Activated naive CD4-positive, alpha-beta T cell treated with anti-CD3 and anti-CD28 coated beads, Interleukin-2, amount 50 U/mL, for 72 hours (primary cell): Measurements from ENCODE around the gene CABP4. TPM values are rescaled to one million over a fixed set of nuclear protein-coding genes. Genes with fewer than 3 reads are reported as not detected.
"Not testable (repeated sequence)": the region's sequence is repeated elsewhere in the genome, so short reads cannot be mapped to it uniquely, and the experiment has no call there.

Experiments
- ATAC-seq, 2 donors: fragments of 150-1000 bp; cut with Tn5 transposase; 2 replicates each; pipeline ENCODE4 v1.10.0; 2021; ENCODE audit warnings: mild to moderate bottlenecking in 2 of 2, moderate library complexity in 2 of 2
- DNase-seq, 2 donors: peaks; one replicate each; pipeline ENCODE4 v3.0.0; 2021 to 2022; ENCODE audit warnings: low spot score in 2 of 2
- H3K27ac Mint-ChIP-seq, 2 donors: one replicate each; pipeline ENCODE4 v1.8.0; 2022; ENCODE audit warnings: mild to moderate bottlenecking in 2 of 2, mixed read lengths in 2 of 2
- H3K36me3 Mint-ChIP-seq, 2 donors: one replicate each; pipeline ENCODE4 v1.8.0; 2022; ENCODE audit warnings: mixed read lengths in 2 of 2
- H3K9me3 Mint-ChIP-seq, 2 donors: one replicate each; pipeline ENCODE4 v1.8.0; 2022; ENCODE audit warnings: mixed read lengths in 2 of 2
- total RNA-seq, 2 donors: library from RNA; stranded (reverse); gene quantifications; one replicate each; pipeline ENCODE4 v1.2.3, GENCODE V29; 2022

The CABP4 gene
- total RNA-seq, 2 donors from 2014 or later, result 1.7 to 2.8 TPM

GRCh38 chr11:67416416-67417335 is 38.5 kb upstream of the CABP4 start:
- DNase-seq, result peak in 1 of 2 donors; percentile 36
- H3K27ac Mint-ChIP-seq, result peak overlapping the region in 1 of 2 donors; percentile 53
- H3K36me3 Mint-ChIP-seq, result no peaks in the 10 kb centered on the region
- ATAC-seq, result no peak
- H3K9me3 Mint-ChIP-seq, result no peaks in the 10 kb centered on the region

GRCh38 chr11:67417425-67417824 is 37.7 kb upstream of the CABP4 start:
- no peak for DNase-seq
- H3K27ac Mint-ChIP-seq, result no peak overlapping the region
- H3K36me3 Mint-ChIP-seq, result no peaks in the 10 kb centered on the region
- ATAC-seq, result no peak
- H3K9me3 Mint-ChIP-seq, result no peaks in the 10 kb centered on the region

- ATAC-seq (no peak), DNase-seq (peak in 1 of 2 donors; percentile 31)
- Mint-ChIP-seq H3K27ac (peak overlapping the region in 1 of 2 donors; percentile 73), H3K36me3 (no peaks in the 10 kb centered on the region), H3K9me3 (no peaks in the 10 kb centered on the region)
Measured at GRCh38 chr11:67418476-67419281, 36.5 kb upstream of the CABP4 start.

GRCh38 chr11:67419325-67420049 is 35.7 kb upstream of the CABP4 start:
- no peaks in the 10 kb centered on the region for H3K9me3 Mint-ChIP-seq
- H3K36me3 Mint-ChIP-seq, result no peaks in the 10 kb centered on the region
- no peak for DNase-seq
- no peak for ATAC-seq
- peak overlapping the region; percentile 36 to 73 for H3K27ac Mint-ChIP-seq

DNA sequence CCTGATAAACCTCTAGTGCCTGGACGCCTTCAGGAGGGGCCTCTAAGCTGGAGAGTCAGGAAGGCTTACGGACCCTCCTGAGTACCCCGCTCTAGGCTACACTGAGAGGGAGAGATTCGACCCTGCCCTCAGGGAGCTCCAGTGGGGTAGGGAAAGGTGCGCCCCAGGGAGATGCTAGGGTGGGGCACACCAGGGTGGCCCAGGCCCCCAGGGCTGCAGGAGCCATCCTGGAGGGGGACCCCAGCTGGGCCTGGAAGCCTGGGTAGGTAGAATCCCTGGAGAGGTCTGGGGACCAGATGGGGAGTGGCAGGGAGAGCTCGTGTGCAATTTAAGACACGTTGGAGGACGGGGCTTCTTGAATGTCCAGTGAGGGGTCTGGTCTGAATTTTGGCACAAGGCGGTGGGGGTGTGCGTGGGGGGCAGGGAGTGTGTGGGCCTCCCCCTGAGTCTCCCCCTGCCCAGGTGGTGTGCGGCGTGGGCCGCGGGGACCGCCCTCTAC is 35.0 kb upstream of the CABP4 start:
- H3K36me3 Mint-ChIP-seq, result no peaks in the 10 kb centered on the region
- H3K9me3 Mint-ChIP-seq, result no peaks in the 10 kb centered on the region
- no peak for DNase-seq
- ATAC-seq, result no peak
- H3K27ac Mint-ChIP-seq, result peak overlapping the region in 1 of 2 donors; percentile 69

DNA sequence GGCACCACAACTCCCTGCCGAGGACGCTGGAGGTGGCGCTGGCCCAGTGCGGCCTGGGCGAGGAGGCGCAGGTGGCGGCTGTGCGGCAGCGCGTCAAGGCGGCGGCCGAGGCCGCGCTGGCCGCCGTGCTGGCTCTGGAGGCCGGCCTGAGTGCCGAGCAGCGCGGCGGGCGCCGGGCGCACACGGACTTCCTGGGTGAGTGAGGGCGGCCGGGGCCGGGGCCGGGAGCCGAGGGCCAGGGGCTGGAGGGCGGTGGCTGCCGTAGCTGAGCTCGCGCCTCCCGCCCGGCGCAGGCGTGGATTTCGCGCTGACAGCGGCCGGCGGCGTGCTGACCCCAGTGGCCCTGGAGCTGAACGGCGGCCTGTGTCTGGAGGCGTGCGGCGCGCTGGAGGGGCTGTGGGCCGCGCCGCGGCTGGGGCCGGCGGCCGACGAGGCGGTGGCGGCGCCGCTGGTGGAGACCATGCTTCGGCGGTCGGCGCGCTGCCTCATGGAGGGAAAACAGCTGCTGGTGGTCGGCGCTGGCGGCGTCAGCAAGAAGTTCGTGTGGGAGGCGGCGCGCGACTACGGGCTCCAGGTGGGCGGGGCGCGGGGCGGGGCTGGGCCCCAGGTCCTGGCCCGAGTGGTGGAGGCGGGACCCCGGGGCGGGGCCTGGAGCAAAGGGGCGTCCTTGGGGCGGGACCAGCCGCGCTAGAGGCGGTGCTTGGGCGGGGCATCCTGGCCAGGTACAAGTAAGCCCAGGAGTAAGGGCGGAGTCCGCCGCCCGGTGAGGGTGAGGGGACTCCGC is 34.3 kb upstream of the CABP4 start:
- Mint-ChIP-seq H3K27ac (peak overlapping the region; percentile 69 to 81), H3K9me3 (no peaks in the 10 kb centered on the region), H3K36me3 (no peaks in the 10 kb centered on the region)
- DNase-seq (peak; percentile 95 to 100), ATAC-seq (peak; percentile 93 to 94)

GRCh38 chr11:67421430-67422031 is 33.6 kb upstream of the CABP4 start:
- H3K9me3 Mint-ChIP-seq, result no peaks in the 10 kb centered on the region
- DNase-seq, result no peak
- no peak for ATAC-seq
- H3K27ac Mint-ChIP-seq, result peak overlapping the region; percentile 65 to 81
- H3K36me3 Mint-ChIP-seq, result no peaks in the 10 kb centered on the region

DNA sequence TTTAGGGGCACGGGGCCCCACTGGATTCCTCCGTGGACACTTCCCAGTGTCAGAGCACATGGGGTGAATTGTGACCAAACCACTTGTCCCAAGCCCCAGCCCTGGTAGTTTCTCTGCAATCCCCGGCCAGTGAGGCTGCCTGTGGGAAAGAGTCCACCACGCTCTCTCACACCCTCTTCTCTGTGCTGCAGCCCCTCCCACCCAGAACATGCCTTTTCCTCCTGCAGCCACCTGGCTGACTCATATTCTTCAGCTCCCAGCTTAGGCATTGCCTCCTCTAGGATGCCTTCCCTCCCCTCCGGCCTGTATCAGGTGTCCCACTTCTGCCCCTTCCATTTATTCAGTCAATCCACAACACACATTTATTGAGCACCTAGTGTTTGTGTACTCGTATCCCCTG is 32.3 kb upstream of the CABP4 start:
- no peak for DNase-seq
- no peak for ATAC-seq
- Mint-ChIP-seq H3K9me3 (no peaks in the 10 kb centered on the region), H3K27ac (no peak overlapping the region), H3K36me3 (peaks cover 0 to 3% of the 10 kb centered on the region in 2 donors)

- H3K27ac Mint-ChIP-seq, result no peak overlapping the region
- peaks cover 0 to 7% of the 10 kb centered on the region in 2 donors for H3K36me3 Mint-ChIP-seq
- DNase-seq (no peak), ATAC-seq (no peak)
- no peaks in the 10 kb centered on the region for H3K9me3 Mint-ChIP-seq
Measured at GRCh38 chr11:67423466-67423865, 31.7 kb upstream of the CABP4 start.

DNA sequence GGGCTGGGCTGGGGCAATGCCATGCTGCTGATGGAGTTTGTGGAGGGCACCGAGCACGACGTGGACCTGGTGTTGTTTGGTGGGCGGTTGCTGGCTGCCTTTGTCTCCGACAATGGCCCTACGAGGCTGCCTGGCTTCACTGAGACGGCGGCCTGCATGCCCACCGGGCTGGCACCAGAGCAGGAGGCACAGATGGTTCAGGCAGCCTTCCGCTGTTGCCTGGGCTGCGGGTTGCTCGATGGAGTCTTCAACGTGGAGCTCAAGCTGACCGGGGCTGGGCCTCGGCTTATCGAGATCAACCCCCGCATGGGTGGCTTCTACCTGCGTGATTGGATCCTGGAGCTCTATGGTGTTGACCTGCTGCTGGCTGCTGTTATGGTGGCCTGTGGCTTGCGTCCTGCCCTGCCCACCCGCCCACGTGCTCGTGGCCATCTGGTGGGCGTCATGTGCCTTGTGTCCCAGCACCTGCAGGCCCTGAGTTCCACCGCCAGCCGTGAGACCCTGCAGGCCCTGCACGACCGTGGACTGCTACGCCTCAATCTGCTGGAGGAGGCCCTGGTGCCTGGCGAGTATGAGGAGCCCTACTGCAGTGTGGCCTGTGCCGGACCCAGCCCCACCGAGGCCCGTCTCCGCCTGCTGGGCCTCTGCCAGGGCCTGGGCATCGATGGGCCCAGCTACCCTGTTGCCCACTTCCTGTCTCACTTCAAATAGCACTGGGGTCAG is 31.1 kb upstream of the CABP4 start:
- no peaks in the 10 kb centered on the region for H3K9me3 Mint-ChIP-seq

DNA sequence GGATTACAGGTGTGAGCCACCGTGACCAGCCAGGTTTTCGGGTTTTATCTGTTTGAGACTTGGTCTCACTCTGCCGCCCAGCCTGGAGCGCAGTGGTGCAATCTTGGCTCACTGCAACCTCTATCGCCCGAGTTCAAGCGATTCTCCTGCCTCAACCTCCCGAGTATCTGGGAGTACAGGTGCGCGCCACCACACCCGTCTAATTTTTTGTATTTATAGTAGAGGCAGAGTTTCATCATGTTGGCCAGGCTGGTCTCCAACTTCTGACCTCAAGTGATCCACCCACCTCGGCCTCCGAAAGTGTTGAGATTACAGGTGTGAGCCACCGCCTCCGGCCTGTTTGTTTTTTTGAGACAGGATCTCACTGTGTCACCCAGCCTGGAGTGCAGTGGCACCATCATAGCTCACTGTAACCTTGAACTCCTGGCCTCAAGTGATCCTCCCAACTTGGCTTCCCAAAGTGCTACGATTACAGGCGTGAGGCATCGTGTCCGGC is 27.7 kb upstream of the CABP4 start:
- not testable (repeated sequence) for DNase-seq, H3K9me3 Mint-ChIP-seq
- H3K27ac Mint-ChIP-seq, result peak overlapping the region; percentile 89 to 92

More for the DNA sequence above, 31.1 kb upstream of the CABP4 start:
- Mint-ChIP-seq H3K36me3 (peaks cover 0 to 13% of the 10 kb centered on the region in 2 donors), H3K27ac (no peak overlapping the region)
- no peak for ATAC-seq
- no peak for DNase-seq

GRCh38 chr11:67428052-67429001 is 26.8 kb upstream of the CABP4 start, which contains the start of gene RPS6KB2:
Gene RPS6KB2, plus strand, starts transcription at chr11:67428494. Its CDS starts 52 bp downstream, at chr11:67428546.
- H3K27ac Mint-ChIP-seq, result peak within 1 kb of the TSS; percentile 92 to 97
- no peaks in the 10 kb centered on the region for H3K9me3 Mint-ChIP-seq
- H3K36me3 Mint-ChIP-seq, result peaks cover 0 to 20% of the 10 kb centered on the region in 2 donors
- DNase-seq, result peak; percentile 98 to 99
- ATAC-seq, result peak; percentile 93 to 95

More for the DNA sequence above, 27.7 kb upstream of the CABP4 start:
- peaks cover 0 to 20% of the 10 kb centered on the region in 2 donors for H3K36me3 Mint-ChIP-seq
- ATAC-seq, result peak in 1 of 2 donors; percentile 13

DNA sequence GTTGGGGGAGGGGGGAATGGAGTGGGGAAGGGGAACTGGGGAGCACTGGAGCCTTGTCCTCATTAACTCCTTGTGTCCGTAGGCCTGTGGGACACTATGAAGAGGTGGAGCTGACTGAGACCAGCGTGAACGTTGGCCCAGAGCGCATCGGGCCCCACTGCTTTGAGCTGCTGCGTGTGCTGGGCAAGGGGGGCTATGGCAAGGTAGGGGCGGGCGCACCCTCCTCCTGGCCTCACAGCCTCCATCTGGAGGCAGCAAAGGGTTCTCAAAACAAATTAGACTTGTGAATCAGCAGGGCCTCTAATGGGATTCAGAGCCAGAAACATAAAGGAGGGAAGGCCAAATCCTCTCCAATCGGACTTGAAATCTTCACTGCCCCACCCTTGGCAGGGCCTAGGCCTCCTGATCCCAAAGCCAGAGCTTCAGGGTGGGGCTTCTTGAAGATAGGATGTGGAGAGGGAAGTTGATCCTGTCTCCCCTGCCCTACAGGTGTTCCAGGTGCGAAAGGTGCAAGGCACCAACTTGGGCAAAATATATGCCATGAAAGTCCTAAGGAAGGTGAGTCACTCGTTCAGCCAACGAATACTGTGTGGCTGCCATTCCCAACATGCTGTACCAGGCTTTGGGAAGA is 26.0 kb upstream of the CABP4 start:
- ATAC-seq, result no peak
- H3K27ac Mint-ChIP-seq, result peak overlapping the region; percentile 92 to 97
- peaks cover 0 to 20% of the 10 kb centered on the region in 2 donors for H3K36me3 Mint-ChIP-seq
- DNase-seq, result no peak
- no peaks in the 10 kb centered on the region for H3K9me3 Mint-ChIP-seq
